WTC11 (cell line): ENCODE results near the gene ZNF714. TPM values are rescaled to one million over a fixed set of nuclear protein-coding genes. Genes with fewer than 3 reads are reported as not detected.

Experiments
- ATAC-seq: fragments of 200-7000 bp; cut with Tn5 transposase; 2 replicates; pipeline ENCODE4 v1.10.0; 2021; ENCODE audit warnings: mild to moderate bottlenecking, moderate library complexity
- CTCF ChIA-PET: fragments of 300-600 bp; sonication (Branson Sonifier 250); formaldehyde crosslinking; loops from one replicate; lab custom pipeline; 2021; ENCODE audit warnings: antibody characterized with exemption; lab: Charles Lee
- POLR2A ChIA-PET: fragments of 350-600 bp; sonication (Branson Sonifier 250); formaldehyde crosslinking; loops from one replicate; lab custom pipeline; 2021; ENCODE audit warnings: antibody characterized with exemption; lab: Charles Lee
- DNase-seq: peaks from one replicate; pipeline ENCODE4 v3.0.0; 2021; ENCODE audit warnings: low spot score
- H3K27ac Mint-ChIP-seq: 2 replicates; pipeline ENCODE4 v1.8.0; 2021; ENCODE audit warnings: mixed read lengths
- H3K27me3 Mint-ChIP-seq: 2 replicates; pipeline ENCODE4 v1.8.0; 2021; ENCODE audit warnings: low read depth, mild to moderate bottlenecking, moderate library complexity, mixed read lengths
- H3K36me3 Mint-ChIP-seq: 2 replicates; pipeline ENCODE4 v1.8.0; 2021; ENCODE audit warnings: mixed read lengths
- H3K4me1 Mint-ChIP-seq: 2 replicates; pipeline ENCODE4 v1.8.0; 2022; ENCODE audit warnings: mixed read lengths
- H3K4me3 Mint-ChIP-seq: 2 replicates; pipeline ENCODE4 v1.8.0; 2021; ENCODE audit warnings: mild to moderate bottlenecking, moderate library complexity, mixed read lengths
- H3K9me3 Mint-ChIP-seq: 2 replicates; pipeline ENCODE4 v1.8.0; 2021; ENCODE audit warnings: mixed read lengths
- ARID4B ChIP-seq: sonication (generic); formaldehyde crosslinking; IDR thresholded peaks from 2 replicates; pipeline ENCODE4 v1.8.0; 2023; ENCODE audit warnings: missing genetic modification reagents, mild to moderate bottlenecking, borderline replicate concordance
- ATF3 ChIP-seq: sonication (generic); formaldehyde crosslinking; conservative IDR thresholded peaks from 2 replicates; pipeline ENCODE4 v1.8.1; 2022; ENCODE audit warnings: mild to moderate bottlenecking, missing genetic modification reagents
- ELF4 ChIP-seq: sonication (generic); formaldehyde crosslinking; IDR thresholded peaks from 2 replicates; pipeline ENCODE4 v1.8.1; 2022; ENCODE audit warnings: low read depth, mild to moderate bottlenecking, moderate library complexity, missing genetic modification reagents
- IRF1 ChIP-seq: sonication (generic); formaldehyde crosslinking; IDR thresholded peaks from 2 replicates; pipeline ENCODE4 v1.8.0; 2023; ENCODE audit warnings: missing genetic modification reagents
- JUN ChIP-seq: sonication (generic); formaldehyde crosslinking; IDR thresholded peaks from 2 replicates; pipeline ENCODE4 v1.8.0; 2023; ENCODE audit warnings: mild to moderate bottlenecking, missing genetic modification reagents
- KAT7 ChIP-seq: sonication (generic); formaldehyde crosslinking; IDR thresholded peaks from 2 replicates; pipeline ENCODE4 v1.8.1; 2023; ENCODE audit warnings: missing genetic modification reagents, mild to moderate bottlenecking, borderline replicate concordance
- MAX ChIP-seq: sonication (generic); formaldehyde crosslinking; IDR thresholded peaks from 2 replicates; pipeline ENCODE4 v1.8.0; 2022; ENCODE audit warnings: mild to moderate bottlenecking, missing genetic modification reagents
- NR3C1 ChIP-seq: sonication (generic); formaldehyde crosslinking; conservative IDR thresholded peaks from 2 replicates; pipeline ENCODE4 v1.8.1; 2023; ENCODE audit warnings: low read depth, mild to moderate bottlenecking, missing genetic modification reagents
- RORB ChIP-seq: fragments of 250-450 bp; sonication (Bioruptor Pico); IDR thresholded peaks from 2 replicates; pipeline ENCODE4 v1.9.0; 2021; ENCODE audit warnings: mild to moderate bottlenecking
- ZNF416 ChIP-seq: fragments of 250-450 bp; sonication (Bioruptor Pico); IDR thresholded peaks from 2 replicates; pipeline ENCODE4 v1.9.0; 2021; ENCODE audit warnings: mild to moderate bottlenecking, inconsistent platforms
- total RNA-seq: library from RNA; stranded (reverse); gene quantifications from 3 replicates; pipeline ENCODE4 v1.2.3, GENCODE V29; 2021

The ZNF714 gene
- total RNA-seq, 1 experiment from 2014 or later = 60.4 TPM

- Mint-ChIP-seq H3K4me1 (no peaks in the 10 kb centered on the region), H3K9me3 (no peaks in the 10 kb centered on the region), H3K36me3 (peaks cover 45% of the 10 kb centered on the region), H3K27me3 (no peaks in the 10 kb centered on the region), H3K27ac (no peak overlapping the region), H3K4me3 (no peak overlapping the region)
- POLR2A ChIA-PET = no interaction called here
- CTCF ChIA-PET = no interaction called here
- no peak for ATAC-seq
- no peak for DNase-seq
- TF ChIP-seq JUN (CRISPR knock-in tag) (no peak), ARID4B (CRISPR knock-in tag) (no peak), RORB (CRISPR knock-in tag) (no peak), ELF4 (CRISPR knock-in tag) (no peak), ATF3 (no peak), ZNF416 (CRISPR knock-in tag) (no peak), KAT7 (CRISPR knock-in tag) (no peak), IRF1 (CRISPR knock-in tag) (no peak), MAX (CRISPR knock-in tag) (no peak), NR3C1 (CRISPR knock-in tag) (no peak)
These were observed 84.4 kb downstream of the ZNF714 start for GRCh38 chr19:21166436-21166835.

Other genes with a start within 250 kb of the ZNF714 start
- gene ZNF85, start 159.0 kb upstream of the ZNF714 start, total RNA-seq = 22.8 to 23.7 TPM (median 22.8 TPM) in 3 replicates
- 10.2 to 12.3 TPM (median 10.6 TPM) in 3 replicates for gene ZNF430, start 61.5 kb upstream of the ZNF714 start, total RNA-seq
- 41.2 to 45.2 TPM (median 42.1 TPM) in 3 replicates for gene ZNF431, start 59.8 kb downstream of the ZNF714 start, total RNA-seq
- 27.2 to 34.9 TPM (median 30.1 TPM) in 3 replicates for gene ZNF708, start 247.2 kb downstream of the ZNF714 start, total RNA-seq